Heart left ventricle (tissue), 16 donors: Measurements from ENCODE around the gene RASL10A. TPM values are rescaled to one million over a fixed set of nuclear protein-coding genes. Genes with fewer than 3 reads are reported as not detected.
A peak's percentile ranks its signal among the peaks of the same experiment; 100 is the strongest.

ENCODE experiments used
- ATAC-seq, 4 donors: fragments of 200-7000 bp; cut with Tn5 transposase; one replicate each; pipeline ENCODE4 v1.9.1; 2020 to 2022; ENCODE audit warnings: moderate library complexity in 4 of 4, mild to moderate bottlenecking in 3 of 4, moderate number of reproducible peaks in 1 of 4
- DNase-seq, 5 donors: peaks; one replicate each; pipeline ENCODE4 v3.0.0-alpha.2; 2020
- H3K27ac ChIP-seq, 12 donors: fragments of 200-600 bp; sonication (generic) in 4 of 12; one replicate each; pipeline versions ENCODE4 v1.5.0 to v1.8.0; 2016 to 2022; ENCODE audit warnings: mild to moderate bottlenecking in 2 of 12
- H3K27me3 ChIP-seq, 9 donors: fragments of 200-600 bp; sonication (generic) in 2 of 9; one replicate each; pipeline versions ENCODE4 v1.5.1 to v1.8.0; 2016 to 2022; ENCODE audit warnings: mild to moderate bottlenecking in 3 of 9
- H3K36me3 ChIP-seq, 9 donors: fragments of 200-600 bp; sonication (generic) in 2 of 9; one replicate each; pipeline versions ENCODE4 v1.5.0 to v1.8.0; 2018 to 2022; ENCODE audit warnings: mild to moderate bottlenecking in 2 of 9
- H3K4me1 ChIP-seq, 12 donors: fragments of 200-600 bp; sonication (generic) in 4 of 12; one replicate each; pipeline versions ENCODE4 v1.5.0 to v1.8.0; 2016 to 2022; ENCODE audit warnings: mild to moderate bottlenecking in 3 of 12
- H3K4me3 ChIP-seq, 12 donors: fragments of 200-600 bp; sonication (generic) in 4 of 12; one replicate each; pipeline versions ENCODE4 v1.5.0 to v1.8.0; 2017 to 2022; ENCODE audit warnings: mild to moderate bottlenecking in 9 of 12, moderate library complexity in 4 of 12
- H3K9me3 ChIP-seq, 12 donors: fragments of 200-600 bp; sonication (generic) in 4 of 12; one replicate each; pipeline versions ENCODE4 v1.5.0 to v1.8.0; 2016 to 2022; ENCODE audit warnings: mild to moderate bottlenecking in 1 of 12
- POLR2A ChIP-seq, 2 donors: fragments of 450-650 bp; IDR thresholded peaks; one replicate each; pipeline ENCODE4 v1.6.1; 2017; ENCODE audit warnings: antibody characterized with exemption in 2 of 2, mild to moderate bottlenecking in 2 of 2, moderate library complexity in 2 of 2
- WGBS, 4 donors: extraction: QIAGEN DNeasy Blood & Tissue Kit in 2 of 4; methylation state at CpG; one replicate each; pipeline versions ENCODE4 v1.1.5 to v1.1.7; 2013 to 2018; 5-methylcytosine and 5-hydroxymethylcytosine counted together
- intact Hi-C, 10 donors: fragments of 100-400 bp; cut with DNase I; formaldehyde crosslinking; loops; one replicate each; pipeline versions ENCODE4 v1.11.1 to v1.14.2; 2022
- polyA plus RNA-seq, 2 donors: library from polyadenylated mRNA; stranded (reverse); fragments of 200-250 nt; gene quantifications; one replicate each; pipeline ENCODE4 v1.2.3, GENCODE V29; 2013
- total RNA-seq, 9 donors: library from RNA; depleted of rRNA in 2 of 9; stranded (reverse); fragments of >200 nt in 2 of 9; fragmentation: NEBNext Ultra II Directional in 3 of 9; extraction: Animal tissue kit (Norgen Biotek cat#: 25700) in 3 of 9; gene quantifications; one replicate each; pipeline versions ENCODE4 v1.1.0 to v1.2.4, GENCODE V29; 2016 to 2023
- TF ChIP-seq, protein P1 (sequence below), 12 donors: fragments of 200-600 bp; sonication (generic) in 4 of 12; IDR thresholded peaks; one replicate each; pipeline versions ENCODE4 v1.5.0 to v1.8.0; 2018 to 2022; ENCODE audit warnings: antibody characterized with exemption in 12 of 12, mild to moderate bottlenecking in 5 of 12
- donor health status: ischemic (EF 13 %, LVEDD 7.1; RV severe dilation, severe dysfunction).
- donor health status: healthy with polysubstance abuse.
- donor health status: DM: no; HTN: yes; CAD: no.
- donor health status: DM: no; HTN: no; CAD: no.
- donor health status: ischemic (EF 25% LVEDD 6.9; RV normal size, moderate dysfunction).
- donor health status: ischemic (EF 25% LVEDD 5.7; RV mildly dilated, moderate dysfunction).
- donor health status: healthy.
- donor health status: DM: yes; HTN: yes; CAD: no.
- donor health status: ischemic (EF 35%, LVEDD 5.7; RV mildly dilated, moderate dysfunction).
- donor health status: nonischemic (EF 11% LVEDD 7.7; RV severe dilation, severe dysfunction).
- donor health status: DM: yes; HTN: yes; CAD: no.
- donor health status: PGD.
- donor health status: ischemic (EF 29% LVEDD 5.4; RV normal size, mild dysfunction).
- donor health status: nonischemic (EF 23%, LVEDD 6.1; RV moderate dilation, normal function).

The RASL10A gene
- total and polyA plus RNA-seq, 11 donors: 0.29 to 5.8 (median 1.1) TPM

DNA sequence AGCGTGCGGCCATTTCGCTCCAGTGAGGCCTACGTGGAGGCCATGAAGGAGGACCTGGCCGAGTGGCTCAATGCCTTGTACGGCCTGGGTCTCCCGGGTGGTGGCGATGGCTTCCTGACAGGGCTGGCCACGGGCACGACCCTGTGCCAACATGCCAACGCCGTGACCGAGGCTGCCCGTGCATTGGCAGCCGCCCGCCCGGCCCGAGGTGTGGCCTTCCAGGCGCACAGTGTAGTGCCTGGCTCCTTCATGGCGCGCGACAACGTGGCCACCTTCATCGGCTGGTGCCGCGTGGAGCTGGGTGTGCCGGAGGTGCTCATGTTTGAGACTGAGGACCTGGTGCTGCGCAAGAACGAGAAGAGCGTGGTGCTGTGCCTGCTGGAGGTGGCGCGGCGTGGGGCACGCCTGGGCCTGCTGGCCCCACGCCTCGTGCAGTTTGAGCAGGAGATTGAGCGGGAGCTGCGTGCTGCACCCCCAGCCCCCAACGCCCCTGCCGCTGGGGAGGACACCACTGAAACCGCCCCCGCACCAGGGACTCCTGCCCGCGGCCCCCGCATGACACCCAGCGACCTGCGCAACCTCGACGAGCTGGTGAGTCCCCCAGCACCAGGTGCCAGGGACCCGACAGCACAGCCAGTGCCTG, 7.2 kb downstream of the RASL10A start:
- Histone ChIP-seq H3K4me3 (peak overlapping the region; percentile 63 to 98 (median 85)), H3K27ac (peak overlapping the region; percentile 86 to 95 (median 89)), H3K36me3 (peaks cover 0 to 13% (median 0%) of the 10 kb centered on the region in 9 donors), H3K9me3 (no peaks in the 10 kb centered on the region), H3K4me1 (peaks cover 9 to 72% (median 54%) of the 10 kb centered on the region in 12 donors), H3K27me3 (peaks cover 0 to 3% (median 0%) of the 10 kb centered on the region in 9 donors)
- TF ChIP-seq, protein P1, sequence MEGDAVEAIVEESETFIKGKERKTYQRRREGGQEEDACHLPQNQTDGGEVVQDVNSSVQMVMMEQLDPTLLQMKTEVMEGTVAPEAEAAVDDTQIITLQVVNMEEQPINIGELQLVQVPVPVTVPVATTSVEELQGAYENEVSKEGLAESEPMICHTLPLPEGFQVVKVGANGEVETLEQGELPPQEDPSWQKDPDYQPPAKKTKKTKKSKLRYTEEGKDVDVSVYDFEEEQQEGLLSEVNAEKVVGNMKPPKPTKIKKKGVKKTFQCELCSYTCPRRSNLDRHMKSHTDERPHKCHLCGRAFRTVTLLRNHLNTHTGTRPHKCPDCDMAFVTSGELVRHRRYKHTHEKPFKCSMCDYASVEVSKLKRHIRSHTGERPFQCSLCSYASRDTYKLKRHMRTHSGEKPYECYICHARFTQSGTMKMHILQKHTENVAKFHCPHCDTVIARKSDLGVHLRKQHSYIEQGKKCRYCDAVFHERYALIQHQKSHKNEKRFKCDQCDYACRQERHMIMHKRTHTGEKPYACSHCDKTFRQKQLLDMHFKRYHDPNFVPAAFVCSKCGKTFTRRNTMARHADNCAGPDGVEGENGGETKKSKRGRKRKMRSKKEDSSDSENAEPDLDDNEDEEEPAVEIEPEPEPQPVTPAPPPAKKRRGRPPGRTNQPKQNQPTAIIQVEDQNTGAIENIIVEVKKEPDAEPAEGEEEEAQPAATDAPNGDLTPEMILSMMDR (IDR thresholded peaks at IDR 0.05): no peak
- TF ChIP-seq POLR2A (IDR thresholded peaks at IDR 0.05): no peak
- ATAC-seq (no peak), DNase-seq (peak in 3 of 5 donors; percentile 52 to 77 (median 59))
- intact Hi-C loops: loop anchor here in 7 of 10 donors (5.0 kb wide), 5 partner anchors 34 to 1014 kb away; partner anchors contain the start of genes EWSR1 (in 1 of the 7) and RHBDD3 (in 1 of the 7)
- WGBS, 4 donors: 48 to 83% (median 71%) methylated on average over 27 to 50 of the region's 50 CpGs

- intact Hi-C loops: loop anchor here in 9 of 10 donors (2.0 to 5.0 kb wide), 8 partner anchors 35 to 1015 kb away; partner anchors contain the start of genes EWSR1 (in 2 of the 9) and RHBDD3 (in 1 of the 9)
- Histone ChIP-seq H3K27ac (peak overlapping the region; percentile 86 to 95 (median 89)), H3K9me3 (no peaks in the 10 kb centered on the region), H3K27me3 (no peaks in the 10 kb centered on the region), H3K36me3 (peaks cover 0 to 13% (median 0%) of the 10 kb centered on the region in 9 donors), H3K4me3 (peak overlapping the region; percentile 63 to 98 (median 85)), H3K4me1 (peaks cover 9 to 73% (median 55%) of the 10 kb centered on the region in 12 donors)
- TF ChIP-seq, protein P1 (IDR thresholded peaks at IDR 0.05): no peak
- no peak for TF ChIP-seq POLR2A (IDR thresholded peaks at IDR 0.05)
- no peak for DNase-seq
- ATAC-seq: no peak
- WGBS, 4 donors: 60 to 70% (median 69%) methylated on average over 13 to 20 of the region's 20 CpGs
These were observed 7.8 kb downstream of the RASL10A start for GRCh38 chr22:29307596-29308147.

- peak; percentile 41 to 74 (median 66) for ATAC-seq
- H3K27me3 ChIP-seq: no peaks in the 10 kb centered on the region
- peaks cover 9 to 71% (median 55%) of the 10 kb centered on the region in 12 donors for H3K4me1 ChIP-seq
- 1 to 5% (median 3%) methylated on average over 19 to 83 of the region's 83 CpGs for WGBS, 4 donors
- peaks cover 0 to 7% (median 0%) of the 10 kb centered on the region in 9 donors for H3K36me3 ChIP-seq
- peak; percentile 34 to 87 for TF ChIP-seq POLR2A (IDR thresholded peaks at IDR 0.05)
- TF ChIP-seq, protein P1 (IDR thresholded peaks at IDR 0.05): peak in 5 of 12 donors; percentile 4 to 44 (median 31)
- peak overlapping the region; percentile 86 to 95 (median 89) for H3K27ac ChIP-seq
- no peaks in the 10 kb centered on the region for H3K9me3 ChIP-seq
- H3K4me3 ChIP-seq: peak overlapping the region; percentile 63 to 98 (median 85)
- intact Hi-C loops: loop anchor here in 9 of 10 donors (1.0 to 5.0 kb wide), 10 partner anchors 35 to 1015 kb away; partner anchors contain the start of genes EWSR1 (in 3 of the 9) and RHBDD3 (in 1 of the 9)
- peak; percentile 88 to 93 (median 90) for DNase-seq
These were observed 8.5 kb downstream of the RASL10A start for GRCh38 chr22:29306835-29307595.
